ENCODE measurements around the gene FAT3.

The FAT3 gene

GRCh38 chr11:92251980-92252379, 27.4 kb downstream of the FAT3 start:
- H3K4me3 ChIP-seq (ENCODE audit: low read depth, low read length), result no peak overlapping the region
- POLR2A ChIA-PET, result interaction anchor here (1.3 kb wide), 1 partner anchor 26 kb away, joined by 3 read pairs; no protein-coding TSS in a partner anchor
- peaks cover 6% of the 10 kb centered on the region; the same call in 1 of the 2 replicates for H3K4me1 ChIP-seq (ENCODE audit: control insufficient read depth, insufficient read depth, low read length)
- no peaks in the 10 kb centered on the region for H3K36me3 ChIP-seq (ENCODE audit: control insufficient read depth in 2 of 2, insufficient read depth in 1 of 2, low read length in 2 of 2)
- CTCF ChIA-PET, result no interaction called here
- H3K27ac ChIP-seq (ENCODE audit: extremely low read depth, low read depth, low read length), result no peak overlapping the region
- H3K9me3 ChIP-seq (ENCODE audit: control insufficient read depth, insufficient read depth, low read depth, low read length), result no peaks in the 10 kb centered on the region
- TF ChIP-seq ZNF610 (tag by site-specific recombination; IDR thresholded peaks at IDR 0.05; ENCODE audit: borderline replicate concordance), result no peak
- no peak for TF ChIP-seq PRDM4 (tag by site-specific recombination; IDR thresholded peaks at IDR 0.05)

- no peaks in the 10 kb centered on the region for H3K9me3 ChIP-seq (ENCODE audit: control insufficient read depth, insufficient read depth, low read depth, low read length)
- TF ChIP-seq BCL11A (tag by site-specific recombination; IDR thresholded peaks at IDR 0.05; ENCODE audit: low read depth) (no peak), ZNF398 (tag by site-specific recombination; IDR thresholded peaks at IDR 0.05) (no peak), ZNF530 (tag by site-specific recombination; IDR thresholded peaks at IDR 0.05; ENCODE audit: low read depth) (no peak), ZNF670 (tag by site-specific recombination; IDR thresholded peaks at IDR 0.05; ENCODE audit: low read depth) (no peak), ZBTB20 (tag by site-specific recombination; IDR thresholded peaks at IDR 0.05) (no peak), ZNF433 (tag by site-specific recombination; IDR thresholded peaks at IDR 0.05; ENCODE audit: low read depth) (no peak), ZNF785 (tag by site-specific recombination; IDR thresholded peaks at IDR 0.05) (no peak), ZNF571 (tag by site-specific recombination; IDR thresholded peaks at IDR 0.05) (no peak)
- TF ChIP-seq, protein P1, sequence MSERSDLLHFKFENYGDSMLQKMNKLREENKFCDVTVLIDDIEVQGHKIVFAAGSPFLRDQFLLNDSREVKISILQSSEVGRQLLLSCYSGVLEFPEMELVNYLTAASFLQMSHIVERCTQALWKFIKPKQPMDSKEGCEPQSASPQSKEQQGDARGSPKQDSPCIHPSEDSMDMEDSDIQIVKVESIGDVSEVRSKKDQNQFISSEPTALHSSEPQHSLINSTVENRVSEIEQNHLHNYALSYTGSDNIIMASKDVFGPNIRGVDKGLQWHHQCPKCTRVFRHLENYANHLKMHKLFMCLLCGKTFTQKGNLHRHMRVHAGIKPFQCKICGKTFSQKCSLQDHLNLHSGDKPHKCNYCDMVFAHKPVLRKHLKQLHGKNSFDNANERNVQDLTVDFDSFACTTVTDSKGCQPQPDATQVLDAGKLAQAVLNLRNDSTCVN (tag by site-specific recombination; optimal IDR thresholded peaks at IDR 0.05), result no peak
- no peak overlapping the region for H3K4me3 ChIP-seq (ENCODE audit: low read depth, low read length)
- H3K4me1 ChIP-seq (ENCODE audit: control insufficient read depth, insufficient read depth, low read length), result peaks cover 6% of the 10 kb centered on the region; the same call in 1 of the 2 replicates
- H3K36me3 ChIP-seq (ENCODE audit: control insufficient read depth in 2 of 2, insufficient read depth in 1 of 2, low read length in 2 of 2), result no peaks in the 10 kb centered on the region
- POLR2A ChIA-PET, result interaction anchor here (1.3 kb wide), 1 partner anchor 27 kb away, joined by 3 read pairs; no protein-coding TSS in a partner anchor
- CTCF ChIA-PET, result no interaction called here
- H3K27ac ChIP-seq (ENCODE audit: extremely low read depth, low read depth, low read length), result no peak overlapping the region
Observed at GRCh38 chr11:92253421-92253820, 28.8 kb downstream of the FAT3 start.

DNA sequence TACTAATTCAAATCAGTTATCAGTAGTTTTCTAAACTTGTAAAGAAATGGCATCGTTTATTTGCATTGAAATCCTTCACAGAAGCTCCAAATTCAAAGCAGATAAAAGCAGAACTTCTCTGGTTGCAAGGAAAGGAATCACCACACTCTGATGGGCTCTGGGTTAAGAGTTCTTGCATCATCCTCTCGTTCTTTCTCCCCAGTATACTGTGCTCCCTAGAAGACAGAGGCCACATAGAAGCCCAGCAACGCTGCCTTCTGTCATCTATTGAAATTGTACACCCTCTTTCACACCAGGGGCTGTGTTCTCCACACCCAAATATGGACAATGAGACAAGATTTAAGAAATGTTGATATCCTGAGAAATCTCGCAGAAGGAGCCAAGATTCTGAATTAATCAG, 29.3 kb downstream of the FAT3 start:
- Histone ChIP-seq H3K4me1 (ENCODE audit: control insufficient read depth, insufficient read depth, low read length) (peaks cover 6% of the 10 kb centered on the region; the same call in 1 of the 2 replicates), H3K9me3 (ENCODE audit: control insufficient read depth, insufficient read depth, low read depth, low read length) (no peaks in the 10 kb centered on the region), H3K27ac (ENCODE audit: extremely low read depth, low read depth, low read length) (no peak overlapping the region), H3K36me3 (ENCODE audit: control insufficient read depth in 2 of 2, insufficient read depth in 1 of 2, low read length in 2 of 2) (no peaks in the 10 kb centered on the region), H3K4me3 (ENCODE audit: low read depth, low read length) (no peak overlapping the region)
- TF ChIP-seq PRDM4 (tag by site-specific recombination; IDR thresholded peaks at IDR 0.05) (no peak), ZFP41 (tag by site-specific recombination; IDR thresholded peaks at IDR 0.05; ENCODE audit: borderline replicate concordance) (no peak), ZNF138 (tag by site-specific recombination; IDR thresholded peaks at IDR 0.05; ENCODE audit: borderline replicate concordance) (no peak), ZNF513 (tag by site-specific recombination; IDR thresholded peaks at IDR 0.05) (no peak), TRIM28 (IDR thresholded peaks at IDR 0.05; ENCODE audit: borderline replicate concordance, low read length) (peak; percentile 22; the same call in 1 of the 2 replicates), ZNF140 (tag by site-specific recombination; IDR thresholded peaks at IDR 0.05) (no peak), OSR2 (tag by site-specific recombination; IDR thresholded peaks at IDR 0.05) (peak; percentile 82), ZBTB17 (tag by site-specific recombination; IDR thresholded peaks at IDR 0.05) (peak; percentile 44; the same call in 1 of the 2 replicates), ZNF175 (tag by site-specific recombination; IDR thresholded peaks at IDR 0.05) (no peak), ZBTB48 (tag by site-specific recombination; IDR thresholded peaks at IDR 0.05) (0 out of 2 replicates have a peak, but pooled peaks have one; percentile 19), ZSCAN30 (tag by site-specific recombination; IDR thresholded peaks at IDR 0.05) (peak; percentile 96)
- CTCF ChIA-PET, result no interaction called here
- POLR2A ChIA-PET, result no interaction called here
